ENCODE results near the gene INF2. TPM values are rescaled to one million over a fixed set of nuclear protein-coding genes. Genes with fewer than 3 reads are reported as not detected.
A peak's percentile ranks its signal among the peaks of the same experiment; 100 is the strongest.
"Not testable (repeated sequence)": the region's sequence is repeated elsewhere in the genome, so short reads cannot be mapped to it uniquely, and the experiment has no call there.

The INF2 gene
- total and polyA plus RNA-seq, 4 donors, result 22.8 to 72.8 (median 44.0) TPM

DNA sequence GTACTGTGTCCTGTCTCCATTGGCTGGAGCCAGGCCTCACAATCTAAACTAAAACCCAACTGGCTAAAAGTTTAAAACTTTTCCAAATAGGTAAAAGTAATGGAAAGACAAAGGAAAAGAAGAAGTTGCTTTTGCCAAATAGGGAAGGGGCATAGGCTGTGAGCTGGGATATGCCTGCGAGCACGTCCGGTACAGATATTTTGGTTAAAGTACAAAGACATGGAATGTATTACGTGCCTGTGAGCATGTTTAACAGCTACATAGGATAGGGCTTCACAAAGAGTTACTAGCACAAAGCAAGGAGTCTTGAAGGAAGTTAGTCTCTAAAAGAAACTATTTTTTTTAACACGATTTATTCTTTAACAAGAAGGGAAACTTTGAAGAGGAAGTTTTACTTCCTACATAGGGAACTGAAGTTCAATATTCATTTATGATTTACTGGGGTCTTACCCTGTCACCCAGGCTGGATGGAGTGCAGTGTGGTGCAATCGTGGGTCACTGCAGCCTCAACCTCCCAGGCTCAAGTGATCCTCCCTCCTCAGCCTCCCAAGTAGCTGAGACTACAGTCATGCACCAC lies 41.9 kb upstream of the INF2 start:
- no peak overlapping the region for H3K4me3 ChIP-seq (ENCODE audit: low read depth, low read length)
- peaks cover 12% of the 10 kb centered on the region for H3K4me1 ChIP-seq (ENCODE audit: control insufficient read depth, insufficient read depth, low read length)
- H3K27me3 ChIP-seq (ENCODE audit: control insufficient read depth, insufficient read depth, low read length), result no peaks in the 10 kb centered on the region
- H3K9me3 ChIP-seq (ENCODE audit: control insufficient read depth, insufficient read depth, low read length), result no peaks in the 10 kb centered on the region
- H3K36me3 ChIP-seq (ENCODE audit: control insufficient read depth, insufficient read depth, low read length), result peaks cover 6% of the 10 kb centered on the region
- no peak for DNase-seq (ENCODE audit: low read depth in 4 of 6, low spot score in 6 of 6)
- H3K27ac ChIP-seq (ENCODE audit: low read depth, low read length), result no peak overlapping the region
- WGBS (ENCODE audit: insufficient coverage), result 92% methylated on average over 4 of the region's 6 CpGs

DNA sequence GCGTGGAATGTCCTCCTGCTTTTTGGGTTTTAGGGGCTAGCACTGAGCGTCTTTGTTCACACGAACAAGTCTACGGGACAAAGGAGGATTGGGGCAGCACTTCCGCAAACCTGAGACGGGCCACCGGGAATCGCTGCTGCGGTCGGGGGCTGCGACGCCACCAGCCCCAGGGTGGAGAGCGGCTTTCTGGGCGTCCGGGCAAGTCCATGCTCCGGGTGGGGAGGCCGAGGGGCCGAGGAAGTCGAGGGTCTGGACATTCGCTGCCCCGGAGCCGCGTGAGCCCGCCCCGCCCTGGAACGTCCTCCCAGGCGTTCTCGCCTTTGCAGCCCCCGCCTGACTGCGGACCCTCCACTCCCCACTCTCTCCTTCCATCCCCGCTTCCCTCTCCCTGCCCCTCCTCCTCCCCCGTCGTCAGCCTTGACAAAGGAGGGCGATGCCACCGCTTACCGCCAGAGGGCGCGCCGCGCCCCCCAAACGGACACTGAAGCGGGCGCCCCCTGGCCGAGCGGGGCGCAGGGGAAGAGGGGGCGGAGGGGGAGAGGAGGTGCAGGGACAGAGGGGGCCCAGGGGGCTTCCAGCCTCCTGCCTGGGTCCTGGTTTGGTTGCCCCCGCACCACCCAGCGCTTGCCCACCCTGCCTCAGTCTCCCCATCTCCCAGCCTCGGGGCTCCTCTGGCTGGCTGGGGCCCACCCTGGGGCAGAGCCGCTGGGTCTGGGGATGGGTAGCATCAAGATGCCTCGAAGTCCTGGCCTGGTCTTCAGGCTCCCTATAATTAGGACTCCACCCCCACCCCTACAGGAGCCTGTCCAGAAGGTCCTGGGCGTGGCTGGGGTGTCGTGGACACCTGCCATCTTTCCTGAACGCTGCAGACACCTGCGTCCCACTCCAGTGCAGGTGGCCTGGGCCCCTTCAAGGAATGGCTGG lies 39.1 kb upstream of the INF2 start:
- Histone ChIP-seq H3K4me3 (ENCODE audit: low read depth, low read length) (peak overlapping the region; percentile 59), H3K4me1 (ENCODE audit: control insufficient read depth, insufficient read depth, low read length) (peaks cover 12% of the 10 kb centered on the region), H3K9me3 (ENCODE audit: control insufficient read depth, insufficient read depth, low read length) (peaks cover 3% of the 10 kb centered on the region), H3K27ac (ENCODE audit: low read depth, low read length) (no peak overlapping the region), H3K27me3 (ENCODE audit: control insufficient read depth, insufficient read depth, low read length) (no peaks in the 10 kb centered on the region), H3K36me3 (ENCODE audit: control insufficient read depth, insufficient read depth, low read length) (peaks cover 6% of the 10 kb centered on the region)
- DNase-seq (ENCODE audit: low read depth in 4 of 6, low spot score in 6 of 6), result peak in 4 of 6 donors; percentile 51 to 91 (median 74)
- 4% methylated on average over 43 of the region's 56 CpGs for WGBS (ENCODE audit: insufficient coverage)

DNA sequence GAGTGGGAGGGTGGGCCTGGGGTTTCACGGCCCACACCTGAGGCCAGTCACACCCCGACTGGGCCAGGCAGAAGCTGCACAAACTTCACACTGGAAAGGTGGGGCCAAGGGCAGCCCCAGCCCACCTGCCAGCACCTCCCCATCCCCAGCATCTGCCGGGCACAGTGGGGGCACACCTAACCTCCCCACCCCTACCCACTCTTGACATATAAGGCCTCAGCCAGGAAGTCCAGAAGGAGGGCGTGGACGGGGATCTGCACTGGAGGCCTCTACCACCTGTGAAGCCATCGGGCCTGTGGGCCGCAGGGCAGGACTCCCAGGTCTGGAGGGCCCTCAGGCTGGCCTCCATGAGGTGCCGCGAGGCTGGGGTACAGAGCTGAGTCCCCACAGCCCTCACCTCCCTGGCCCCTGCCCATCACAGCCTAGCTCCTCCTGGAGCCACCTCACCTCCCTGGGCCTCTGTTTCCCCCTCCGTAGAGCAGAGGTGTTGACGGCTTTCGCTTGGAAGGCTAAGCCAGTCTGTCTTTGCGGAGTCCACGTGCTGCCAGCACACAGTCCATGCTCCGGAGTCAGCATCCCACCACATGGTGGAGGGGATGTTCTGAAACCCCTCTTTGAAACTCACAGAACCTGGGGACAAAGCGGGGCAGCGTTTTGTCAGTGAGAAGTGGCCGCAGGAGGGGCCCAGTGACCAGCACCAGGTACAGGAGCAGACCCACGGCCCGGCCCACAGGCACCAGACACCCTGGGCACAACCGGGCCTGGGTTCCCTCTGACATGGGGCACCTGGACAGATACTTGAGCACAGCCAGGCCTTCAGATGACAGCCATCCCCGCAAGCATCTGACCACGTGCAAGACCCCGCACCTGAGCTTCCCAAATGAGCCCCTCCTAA lies 38.2 kb upstream of the INF2 start:
- Histone ChIP-seq H3K4me1 (ENCODE audit: control insufficient read depth, insufficient read depth, low read length) (peaks cover 16% of the 10 kb centered on the region), H3K9me3 (ENCODE audit: control insufficient read depth, insufficient read depth, low read length) (peaks cover 3% of the 10 kb centered on the region), H3K36me3 (ENCODE audit: control insufficient read depth, insufficient read depth, low read length) (peaks cover 6% of the 10 kb centered on the region), H3K4me3 (ENCODE audit: low read depth, low read length) (no peak overlapping the region), H3K27ac (ENCODE audit: low read depth, low read length) (no peak overlapping the region), H3K27me3 (ENCODE audit: control insufficient read depth, insufficient read depth, low read length) (no peaks in the 10 kb centered on the region)
- DNase-seq (ENCODE audit: low read depth in 4 of 6, low spot score in 6 of 6), result no peak
- WGBS (ENCODE audit: insufficient coverage), result 92% methylated on average over 19 of the region's 24 CpGs

DNA sequence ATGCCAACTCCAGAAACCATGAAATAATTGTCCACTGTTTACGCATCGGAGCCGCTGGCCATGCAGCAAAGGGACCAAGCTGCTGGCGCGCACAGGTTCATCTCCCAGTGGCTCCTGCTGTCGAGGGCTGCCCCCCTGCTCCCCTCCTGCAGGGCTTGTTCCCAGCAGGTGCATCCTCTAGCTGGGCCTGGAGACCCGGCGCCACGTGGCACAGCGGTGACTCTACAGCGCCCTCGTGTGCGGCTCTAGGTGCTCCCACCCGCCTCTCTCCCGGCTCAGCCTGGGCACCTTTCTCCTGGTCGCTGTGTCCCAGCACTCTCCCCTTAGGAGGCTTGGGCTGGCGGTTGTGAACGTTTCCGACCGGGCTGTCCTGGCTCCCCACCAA lies 37.5 kb upstream of the INF2 start:
- WGBS (ENCODE audit: insufficient coverage), result 73% methylated on average over 20 of the region's 20 CpGs
- Histone ChIP-seq H3K36me3 (ENCODE audit: control insufficient read depth, insufficient read depth, low read length) (peaks cover 6% of the 10 kb centered on the region), H3K27ac (ENCODE audit: low read depth, low read length) (no peak overlapping the region), H3K4me3 (ENCODE audit: low read depth, low read length) (no peak overlapping the region), H3K27me3 (ENCODE audit: control insufficient read depth, insufficient read depth, low read length) (no peaks in the 10 kb centered on the region), H3K9me3 (ENCODE audit: control insufficient read depth, insufficient read depth, low read length) (peaks cover 3% of the 10 kb centered on the region), H3K4me1 (ENCODE audit: control insufficient read depth, insufficient read depth, low read length) (peaks cover 18% of the 10 kb centered on the region)
- no peak for DNase-seq (ENCODE audit: low read depth in 4 of 6, low spot score in 6 of 6)

DNA sequence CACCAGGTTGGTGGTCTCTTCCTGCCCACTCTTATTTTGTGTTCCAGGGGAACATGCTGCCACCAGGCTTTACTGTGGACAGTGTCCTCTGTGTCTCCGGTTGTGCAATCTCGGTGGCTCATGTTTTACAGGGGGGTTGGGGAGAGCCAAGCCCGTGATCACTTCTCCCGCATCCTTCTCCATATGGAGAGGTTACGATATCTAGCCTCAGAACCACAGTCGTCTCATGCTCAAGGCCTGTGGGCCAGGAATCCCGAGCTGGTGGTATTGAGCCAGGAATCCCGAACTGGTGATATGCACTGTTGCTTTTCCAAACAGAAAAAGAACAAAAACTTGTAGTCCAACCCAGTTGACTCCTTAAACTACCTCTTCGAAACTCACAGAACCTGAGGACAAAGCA lies 37.0 kb upstream of the INF2 start:
- Histone ChIP-seq H3K4me3 (ENCODE audit: low read depth, low read length) (no peak overlapping the region), H3K27me3 (ENCODE audit: control insufficient read depth, insufficient read depth, low read length) (no peaks in the 10 kb centered on the region), H3K9me3 (ENCODE audit: control insufficient read depth, insufficient read depth, low read length) (peaks cover 3% of the 10 kb centered on the region), H3K4me1 (ENCODE audit: control insufficient read depth, insufficient read depth, low read length) (peaks cover 18% of the 10 kb centered on the region), H3K36me3 (ENCODE audit: control insufficient read depth, insufficient read depth, low read length) (peaks cover 6% of the 10 kb centered on the region), H3K27ac (ENCODE audit: low read depth, low read length) (no peak overlapping the region)
- 96% methylated on average over 6 of the region's 9 CpGs for WGBS (ENCODE audit: insufficient coverage)
- no peak for DNase-seq (ENCODE audit: low read depth in 4 of 6, low spot score in 6 of 6)

DNA sequence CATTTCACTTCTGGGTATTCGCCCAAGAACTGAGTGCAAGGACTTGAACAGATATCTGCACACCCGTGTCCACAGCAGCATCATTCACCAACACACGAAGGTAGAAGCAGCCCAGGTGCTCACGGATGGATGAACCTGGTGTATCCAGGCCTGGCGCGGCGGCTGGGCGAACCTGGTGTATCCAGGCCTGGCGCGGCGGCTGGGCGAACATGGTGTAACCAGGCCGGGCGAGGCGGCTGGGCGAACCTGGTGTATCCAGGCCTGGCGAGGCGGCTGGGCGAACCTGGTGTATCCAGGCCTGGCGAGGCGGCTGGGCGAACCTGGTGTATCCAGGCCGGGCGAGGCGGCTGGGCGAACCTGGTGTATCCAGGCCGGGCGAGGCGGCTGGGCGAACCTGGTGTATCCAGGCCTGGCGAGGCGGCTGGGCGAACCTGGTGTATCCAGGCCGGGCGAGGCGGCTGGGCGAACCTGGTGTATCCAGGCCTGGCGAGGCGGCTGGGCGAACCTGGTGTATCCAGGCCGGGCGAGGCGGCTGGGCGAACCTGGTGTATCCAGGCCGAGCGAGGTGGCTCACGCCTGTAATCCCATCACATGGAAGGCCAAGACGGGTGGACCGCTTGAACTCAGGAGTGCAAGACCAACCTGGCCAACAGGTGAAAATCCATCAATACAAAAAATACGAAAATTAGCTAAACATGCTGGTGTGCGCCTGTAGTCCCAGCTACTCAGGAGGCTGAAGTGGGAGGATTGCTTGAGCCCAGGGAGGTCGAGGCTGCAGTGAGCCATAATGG lies 36.1 kb upstream of the INF2 start:
- WGBS (ENCODE audit: insufficient coverage), result 95% methylated on average over 31 of the region's 52 CpGs

DNA sequence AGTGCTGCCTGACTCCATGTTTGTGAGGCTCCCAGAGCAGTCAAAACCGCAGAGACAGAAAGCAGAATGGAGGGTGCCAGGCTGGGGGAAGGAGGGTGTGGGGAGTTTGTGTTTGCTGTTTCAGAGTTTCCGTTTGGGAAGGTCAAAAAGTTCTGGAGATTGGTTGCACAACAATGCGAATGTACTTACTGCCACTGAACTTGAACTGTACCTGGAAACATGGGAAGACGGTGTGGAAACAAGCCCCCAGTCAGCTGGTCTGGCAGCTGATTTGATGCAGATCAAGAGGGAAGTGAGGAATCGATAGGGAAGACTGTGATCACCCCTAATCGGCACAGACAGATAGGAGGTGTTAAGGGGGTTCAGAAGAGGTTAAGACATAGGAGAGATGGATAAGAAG lies 35.3 kb upstream of the INF2 start:
- H3K4me1 ChIP-seq (ENCODE audit: control insufficient read depth, insufficient read depth, low read length), result peaks cover 18% of the 10 kb centered on the region
- peaks cover 3% of the 10 kb centered on the region for H3K9me3 ChIP-seq (ENCODE audit: control insufficient read depth, insufficient read depth, low read length)
- H3K27me3 ChIP-seq (ENCODE audit: control insufficient read depth, insufficient read depth, low read length), result no peaks in the 10 kb centered on the region
- no peak for DNase-seq (ENCODE audit: low read depth in 4 of 6, low spot score in 6 of 6)
- peaks cover 6% of the 10 kb centered on the region for H3K36me3 ChIP-seq (ENCODE audit: control insufficient read depth, insufficient read depth, low read length)
- H3K27ac ChIP-seq (ENCODE audit: low read depth, low read length), result no peak overlapping the region
- 92% methylated on average over 6 of the region's 6 CpGs for WGBS (ENCODE audit: insufficient coverage)
- H3K4me3 ChIP-seq (ENCODE audit: low read depth, low read length), result no peak overlapping the region

More for the DNA sequence above, 36.1 kb upstream of the INF2 start:
- not testable (repeated sequence) for H3K27me3 ChIP-seq (ENCODE audit: control insufficient read depth, insufficient read depth, low read length); H3K4me3 ChIP-seq (ENCODE audit: low read depth, low read length); DNase-seq (ENCODE audit: low read depth in 4 of 6, low spot score in 6 of 6); H3K9me3 ChIP-seq (ENCODE audit: control insufficient read depth, insufficient read depth, low read length); H3K36me3 ChIP-seq (ENCODE audit: control insufficient read depth, insufficient read depth, low read length); H3K27ac ChIP-seq (ENCODE audit: low read depth, low read length)
- peaks cover 18% of the 10 kb centered on the region for H3K4me1 ChIP-seq (ENCODE audit: control insufficient read depth, insufficient read depth, low read length)

DNA sequence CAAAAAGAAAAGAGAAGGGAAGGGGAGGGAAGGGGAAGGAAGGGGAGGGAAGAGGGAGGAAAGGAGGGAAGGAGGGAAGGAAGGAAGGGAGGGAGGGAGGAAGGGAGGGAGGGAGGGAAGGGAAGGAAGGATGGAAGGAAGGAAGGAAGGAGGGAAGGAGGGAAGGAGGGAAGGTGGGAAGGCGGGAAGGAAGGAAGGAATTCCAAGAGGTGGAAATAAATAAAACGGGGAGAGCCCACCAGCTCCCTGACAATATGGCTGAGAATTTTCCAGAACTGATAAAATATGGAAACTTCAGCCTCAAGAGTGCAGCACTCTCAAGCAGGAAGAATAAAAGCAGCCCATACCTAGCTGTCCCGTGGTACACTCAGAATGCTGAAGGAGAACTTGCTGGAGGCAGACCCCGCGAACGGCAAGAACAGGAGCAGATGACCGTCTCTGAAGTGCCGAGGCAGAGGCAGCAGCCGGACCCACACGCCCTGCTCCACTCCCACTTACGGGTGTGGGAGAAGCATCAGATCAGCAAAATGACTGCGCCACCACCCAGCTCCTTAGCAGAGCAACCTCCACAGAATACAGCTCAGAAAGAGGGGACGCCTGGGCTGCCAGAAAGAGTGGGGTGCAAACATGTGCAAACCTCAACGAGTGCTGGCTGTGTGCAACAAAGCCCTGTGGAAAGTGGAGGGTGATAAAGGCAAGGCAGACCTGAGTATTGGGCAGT lies 34.1 kb upstream of the INF2 start:
- Histone ChIP-seq H3K4me1 (ENCODE audit: control insufficient read depth, insufficient read depth, low read length) (peaks cover 25% of the 10 kb centered on the region), H3K4me3 (ENCODE audit: low read depth, low read length) (no peak overlapping the region), H3K27me3 (ENCODE audit: control insufficient read depth, insufficient read depth, low read length) (no peaks in the 10 kb centered on the region), H3K36me3 (ENCODE audit: control insufficient read depth, insufficient read depth, low read length) (peaks cover 6% of the 10 kb centered on the region), H3K9me3 (ENCODE audit: control insufficient read depth, insufficient read depth, low read length) (peaks cover 3% of the 10 kb centered on the region), H3K27ac (ENCODE audit: low read depth, low read length) (no peak overlapping the region)
- DNase-seq (ENCODE audit: low read depth in 4 of 6, low spot score in 6 of 6), result no peak
- WGBS (ENCODE audit: insufficient coverage), result 90% methylated on average over 11 of the region's 14 CpGs

Measured in spinal cord (tissue), 10 donors.